NCI-H748 (cell line): ENCODE data around the gene ANKRD11.

ENCODE experiments used
- DNase-seq: peaks from one replicate; lab custom pipeline; 2025; ENCODE audit not compliant: unreplicated experiment; lab: John Stamatoyannopoulos, UW

The ANKRD11 gene

GRCh38 chr16:89507214-89507833 is 17.0 kb upstream of the ANKRD11 start:
- DNase-seq, result no peak

GRCh38 chr16:89506791-89507191 is 16.4 kb upstream of the ANKRD11 start:
- DNase-seq, result no peak

GRCh38 chr16:89506113-89506504 is 15.7 kb upstream of the ANKRD11 start:
- DNase-seq, result no peak

GRCh38 chr16:89505204-89506112 is 15.1 kb upstream of the ANKRD11 start:
- no peak for DNase-seq

- DNase-seq, result no peak
Measured at GRCh38 chr16:89504091-89504490, 13.7 kb upstream of the ANKRD11 start.

GRCh38 chr16:89502081-89502843 is 11.9 kb upstream of the ANKRD11 start:
- DNase-seq, result no peak

GRCh38 chr16:89499767-89500166 is 9.4 kb upstream of the ANKRD11 start:
- no peak for DNase-seq

GRCh38 chr16:89498839-89499238 is 8.5 kb upstream of the ANKRD11 start:
- no peak for DNase-seq

GRCh38 chr16:89495121-89495520 is 4.8 kb upstream of the ANKRD11 start:
- no peak for DNase-seq

- DNase-seq, result no peak
Measured at GRCh38 chr16:89493776-89494175, 3.4 kb upstream of the ANKRD11 start.

- DNase-seq, result no peak
Measured at GRCh38 chr16:89491974-89492687, 1.8 kb upstream of the ANKRD11 start.

GRCh38 chr16:89491238-89491869 is 993 bp upstream of the ANKRD11 start:
- DNase-seq, result no peak

GRCh38 chr16:89489898-89490438 is 393 bp downstream of the ANKRD11 start:
- peak; percentile 27 for DNase-seq

GRCh38 chr16:89489040-89489897 is 1.1 kb downstream of the ANKRD11 start:
- DNase-seq, result peak; percentile 80

GRCh38 chr16:89485701-89486246 is 4.6 kb downstream of the ANKRD11 start:
- no peak for DNase-seq

GRCh38 chr16:89484923-89485679 is 5.3 kb downstream of the ANKRD11 start:
- no peak for DNase-seq

GRCh38 chr16:89484041-89484501 is 6.3 kb downstream of the ANKRD11 start:
- no peak for DNase-seq

GRCh38 chr16:89482817-89483205 is 7.5 kb downstream of the ANKRD11 start:
- no peak for DNase-seq
